Astrocyte of the cerebellum (primary cell): ENCODE data around the gene KLRC2.
"Not testable (repeated sequence)": the region's sequence is repeated elsewhere in the genome, so short reads cannot be mapped to it uniquely, and the experiment has no call there.

ENCODE experiments used
- DNase-seq: peaks from one replicate; pipeline ENCODE4 v3.0.0-alpha.2; 2011; ENCODE audit warnings: low read depth
- H3K4me3 ChIP-seq: 2 replicates; pipeline ENCODE4 v1.5.1; 2011; ENCODE audit warnings: mild to moderate bottlenecking, low read depth, low read length, moderate library complexity
- CTCF ChIP-seq: IDR thresholded peaks from 2 replicates; pipeline ENCODE4 v1.5.1; 2012; ENCODE audit warnings: low read length, low read depth, moderate library complexity, mild to moderate bottlenecking; ENCODE audit errors: missing control alignments
- in situ Hi-C: cut with HindIII; loops from 2 replicates; pipeline ENCODE4 v1.10.0; 2017; ENCODE audit warnings: low sequenced_read_pairs

KLRC2 gene

GRCh38 chr12:10454531-10454930 lies 18.7 kb upstream of the KLRC2 start:
- no peak for TF ChIP-seq CTCF
- in situ Hi-C loops, result no loop called here
- no peak overlapping the region for H3K4me3 ChIP-seq
- DNase-seq, result no peak

- DNase-seq, result no peak
Measured at GRCh38 chr12:10453156-10453555, 17.3 kb upstream of the KLRC2 start, which contains the start of gene KLRC1. Gene KLRC1, minus strand, starts transcription at chr12:10453377. Its CDS starts 2,221 bp downstream, at chr12:10451156.

GRCh38 chr12:10448236-10448635 lies 12.4 kb upstream of the KLRC2 start:
- no peak for TF ChIP-seq CTCF
- H3K4me3 ChIP-seq, result no peak overlapping the region
- no peak for DNase-seq
- in situ Hi-C loops, result no loop called here

More at GRCh38 chr12:10453156-10453555, 17.3 kb upstream of the KLRC2 start, which contains the start of gene KLRC1:
- in situ Hi-C loops, result no loop called here
- no peak for TF ChIP-seq CTCF
- H3K4me3 ChIP-seq, result no peak within 1 kb of the TSS

DNA sequence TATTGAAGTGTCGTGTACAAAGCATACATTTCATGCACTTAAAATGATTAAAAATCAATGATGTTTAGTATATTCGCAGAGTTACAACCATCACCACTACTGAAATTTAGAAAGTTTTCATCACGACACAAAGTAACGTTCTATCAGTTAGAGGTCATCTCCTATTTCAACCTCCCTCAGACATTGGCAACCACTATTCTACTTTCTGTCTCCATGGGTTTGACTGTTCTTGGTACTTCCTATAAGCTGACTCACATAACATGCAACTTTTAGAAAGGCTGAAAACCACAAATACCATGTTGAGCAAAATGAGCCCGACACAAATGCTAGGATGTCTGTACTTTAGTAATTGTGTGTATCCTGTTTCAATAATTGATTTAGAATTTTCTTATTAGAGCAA lies 10.2 kb upstream of the KLRC2 start:
- DNase-seq, result peak; percentile 27
- H3K4me3 ChIP-seq, in situ Hi-C loops: not testable (repeated sequence)

DNA sequence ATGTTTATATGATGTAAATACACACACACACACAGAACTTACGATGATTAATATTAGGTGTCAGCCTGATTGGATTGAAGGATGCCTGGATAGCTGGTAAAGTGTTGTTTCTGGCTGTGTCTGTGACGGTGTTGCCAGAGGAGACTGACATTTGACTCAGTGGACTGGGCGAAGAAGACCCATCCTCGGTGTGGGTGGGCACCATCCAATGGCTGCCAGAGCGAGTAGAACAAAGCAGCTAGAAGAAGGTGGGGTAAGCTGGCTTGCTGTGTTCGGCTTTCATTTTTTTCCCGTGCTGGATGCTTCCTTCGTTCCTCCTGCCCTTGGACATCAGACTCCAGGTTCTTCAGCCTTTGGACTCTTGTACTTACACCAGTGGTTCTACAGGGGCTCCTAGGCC lies 5.3 kb upstream of the KLRC2 start:
- in situ Hi-C loops, H3K4me3 ChIP-seq, DNase-seq: not testable (repeated sequence)

DNA sequence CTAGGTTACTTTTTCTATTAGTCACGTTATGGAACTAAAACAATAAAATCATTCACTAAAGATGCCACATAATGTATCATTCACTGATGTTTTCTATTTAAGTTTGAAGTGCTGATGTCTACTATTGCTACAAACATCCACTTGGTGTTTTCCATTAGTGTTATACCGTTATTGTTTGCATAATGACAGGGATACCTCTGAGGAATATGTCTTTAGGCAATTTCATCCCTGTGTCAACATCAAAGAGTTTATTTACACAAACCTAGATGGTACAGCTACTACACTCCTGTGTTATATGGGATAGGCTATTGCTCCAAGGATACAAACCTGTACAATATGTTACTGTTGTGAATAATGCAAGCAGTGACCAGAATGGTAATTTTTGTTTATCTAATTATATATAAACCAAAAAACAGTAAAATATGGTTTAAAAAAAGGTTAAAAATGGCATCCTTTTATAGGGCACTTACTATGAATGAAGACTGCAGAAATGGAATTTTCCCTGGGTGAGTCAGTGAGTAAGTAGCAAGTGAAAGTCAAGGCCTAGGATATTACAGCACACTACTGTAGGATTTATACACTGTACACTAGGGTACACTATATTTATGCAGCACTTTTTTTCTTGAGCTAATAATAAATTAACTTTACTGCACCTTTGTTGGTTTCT lies 3.9 kb upstream of the KLRC2 start:
- in situ Hi-C loops, H3K4me3 ChIP-seq, DNase-seq: not testable (repeated sequence)

GRCh38 chr12:10437601-10438000 lies 1.8 kb upstream of the KLRC2 start:
- in situ Hi-C loops, H3K4me3 ChIP-seq, DNase-seq: not testable (repeated sequence)

DNA sequence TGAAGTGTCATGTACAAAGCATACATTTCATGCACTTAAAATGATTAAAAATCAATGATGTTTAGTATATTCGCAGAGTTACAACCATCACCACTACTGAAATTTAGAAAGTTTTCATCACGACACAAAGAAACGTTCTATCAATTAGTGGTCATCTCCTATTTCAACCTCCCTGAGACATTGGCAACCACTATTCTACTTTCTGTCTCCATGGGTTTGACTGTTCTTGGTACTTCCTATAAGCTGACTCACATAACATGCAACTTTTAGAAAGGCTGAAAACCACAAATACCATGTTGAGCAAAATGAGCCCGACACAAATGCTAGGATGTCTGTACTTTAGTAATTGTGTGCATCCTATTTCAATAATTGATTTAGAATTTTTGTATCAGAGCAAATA lies 5.2 kb downstream of the KLRC2 start:
- peak; percentile 22 for DNase-seq
- in situ Hi-C loops, H3K4me3 ChIP-seq: not testable (repeated sequence)

GRCh38 chr12:10425938-10426337 lies 9.9 kb downstream of the KLRC2 start:
- H3K4me3 ChIP-seq, DNase-seq, in situ Hi-C loops: not testable (repeated sequence)

DNA sequence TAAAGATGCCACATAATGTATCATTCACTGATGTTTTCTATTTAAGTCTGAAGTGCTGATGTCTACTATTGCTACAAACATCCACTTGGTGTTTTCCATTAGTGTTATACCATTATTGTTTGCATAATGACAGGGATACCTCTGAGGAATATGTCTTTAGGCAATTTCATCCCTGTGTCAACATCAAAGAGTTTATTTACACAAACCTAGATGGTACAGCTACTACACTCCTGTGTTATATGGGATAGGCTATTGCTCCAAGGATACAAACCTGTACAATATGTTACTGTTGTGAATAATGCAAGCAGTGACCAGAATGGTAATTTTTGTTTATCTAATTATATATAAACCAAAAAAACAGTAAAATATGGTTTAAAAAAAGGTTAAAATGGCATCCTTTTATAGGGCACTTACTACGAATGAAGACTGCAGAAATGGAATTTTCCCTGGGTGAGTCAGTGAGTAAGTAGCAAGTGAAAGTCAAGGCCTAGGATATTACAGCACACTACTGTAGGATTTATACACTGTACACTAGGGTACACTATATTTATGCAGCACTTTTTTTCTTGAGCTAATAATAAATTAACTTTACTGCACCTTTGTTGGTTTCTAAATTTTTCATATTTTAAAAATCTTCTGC lies 11.4 kb downstream of the KLRC2 start:
- H3K4me3 ChIP-seq, DNase-seq, in situ Hi-C loops: not testable (repeated sequence)

- in situ Hi-C loops, DNase-seq, H3K4me3 ChIP-seq: not testable (repeated sequence)
Measured at GRCh38 chr12:10422159-10422558, 13.7 kb downstream of the KLRC2 start.

DNA sequence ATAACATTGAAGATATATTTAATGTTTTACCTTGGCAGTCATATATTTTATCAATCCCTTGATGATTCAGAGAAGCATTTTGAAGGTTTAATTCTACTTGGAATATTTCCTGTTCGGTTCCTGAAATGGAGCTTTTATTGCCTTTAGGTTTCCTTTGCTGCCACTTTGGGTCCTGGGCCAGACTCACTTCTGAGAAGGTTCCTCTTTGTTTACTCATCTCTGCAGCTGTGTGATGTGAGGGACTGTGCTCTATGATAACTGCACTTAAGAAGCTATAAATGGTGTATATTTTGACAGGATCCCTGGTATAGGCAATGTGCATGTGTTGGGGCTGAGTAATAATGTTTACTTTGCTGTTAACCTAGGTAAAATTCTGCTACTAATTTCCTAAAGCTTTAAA lies 15.5 kb downstream of the KLRC2 start, which contains the start of gene KLRC3:
Gene KLRC3, minus strand, starts transcription at position 262 of the 400 bp plus-strand sequence. Its CDS starts 45 bp downstream, at position 217.
- in situ Hi-C loops, H3K4me3 ChIP-seq, DNase-seq: not testable (repeated sequence)
